GM23338 (cell line): ENCODE results near the gene MRPS6. TPM values are rescaled to one million over a fixed set of nuclear protein-coding genes. Genes with fewer than 3 reads are reported as not detected.

Experiments
- ATAC-seq: fragments of 200-7000 bp; cut with Tn5 transposase; 3 replicates; pipeline ENCODE4 v1.9.1; 2020
- DNase-seq: peaks from one replicate; pipeline ENCODE4 v3.0.0-alpha.2; 2015; ENCODE audit warnings: low spot score
- H2AFZ ChIP-seq: fragments of 200-600 bp; sonication (generic); 2 replicates; pipeline ENCODE4 v1.8.0; 2016; ENCODE audit warnings: antibody characterized with exemption, mild to moderate bottlenecking, moderate library complexity
- H3F3A ChIP-seq: fragments of 200-600 bp; sonication (generic); replicated peaks from 2 replicates; pipeline ENCODE4 v1.8.0; 2017; ENCODE audit warnings: antibody characterized with exemption, mixed run types, low read depth
- H3K27ac ChIP-seq: fragments of 200-600 bp; sonication (generic); 2 replicates; pipeline ENCODE4 v1.6.1; 2016; ENCODE audit warnings: low read depth
- H3K27me3 ChIP-seq: fragments of 200-600 bp; sonication (generic); 2 replicates; pipeline ENCODE4 v1.8.0; 2016; ENCODE audit warnings: mild to moderate bottlenecking, mixed run types, moderate library complexity; ENCODE audit not compliant: insufficient read depth
- H3K36me3 ChIP-seq: fragments of 200-600 bp; sonication (generic); 2 replicates; pipeline ENCODE4 v1.8.0; 2016; ENCODE audit warnings: mild to moderate bottlenecking; ENCODE audit not compliant: insufficient read depth
- H3K4me1 ChIP-seq: fragments of 200-600 bp; sonication (generic); 2 replicates; pipeline ENCODE4 v1.8.0; 2016; ENCODE audit warnings: mild to moderate bottlenecking, moderate library complexity; ENCODE audit not compliant: insufficient read depth
- H3K4me2 ChIP-seq: fragments of 200-600 bp; sonication (generic); 2 replicates; pipeline ENCODE4 v1.7.1; 2017; ENCODE audit warnings: mixed run types
- H3K4me3 ChIP-seq: fragments of 200-600 bp; sonication (generic); 2 replicates; pipeline ENCODE4 v1.6.1; 2016; ENCODE audit warnings: mixed run types
- H3K79me2 ChIP-seq: fragments of 200-600 bp; sonication (generic); replicated peaks from 2 replicates; pipeline ENCODE4 v1.8.0; 2017; ENCODE audit warnings: mild to moderate bottlenecking; ENCODE audit not compliant: insufficient read depth
- H3K9me2 ChIP-seq: fragments of 200-600 bp; sonication (generic); 2 replicates; pipeline ENCODE4 v1.8.0; 2017; ENCODE audit not compliant: insufficient read depth
- H4K20me1 ChIP-seq: fragments of 200-600 bp; sonication (generic); replicated peaks from 2 replicates; pipeline ENCODE4 v1.8.0; 2017; ENCODE audit warnings: mild to moderate bottlenecking; ENCODE audit not compliant: insufficient read depth
- H3K27ac Mint-ChIP-seq: 2 replicates; pipeline ENCODE4 v1.8.0; 2020; ENCODE audit warnings: inconsistent platforms, mild to moderate bottlenecking, moderate library complexity, mixed read lengths
- H3K27me3 Mint-ChIP-seq: 3 replicates; pipeline ENCODE4 v1.8.0; 2022; ENCODE audit warnings: low read depth, mild to moderate bottlenecking, moderate library complexity, mixed read lengths, inconsistent platforms; ENCODE audit not compliant: insufficient read depth, poor library complexity
- H3K36me3 Mint-ChIP-seq: 3 replicates; pipeline ENCODE4 v1.8.0; 2021; ENCODE audit warnings: low read depth, mild to moderate bottlenecking, inconsistent platforms, moderate library complexity, mixed read lengths
- H3K4me1 Mint-ChIP-seq: 3 replicates; pipeline ENCODE4 v1.8.0; 2020; ENCODE audit warnings: mild to moderate bottlenecking, inconsistent platforms, mixed read lengths
- H3K4me3 Mint-ChIP-seq: 3 replicates; pipeline ENCODE4 v1.8.0; 2021; ENCODE audit warnings: moderate library complexity, mild to moderate bottlenecking, inconsistent platforms, mixed read lengths
- H3K9me3 Mint-ChIP-seq: 3 replicates; pipeline ENCODE4 v1.8.0; 2020; ENCODE audit warnings: moderate library complexity, mild to moderate bottlenecking, inconsistent platforms, mixed read lengths
- EZH2phosphoT487 ChIP-seq: fragments of 200-600 bp; sonication (generic); IDR thresholded peaks from one replicate; pipeline ENCODE4 v1.8.1; 2018; ENCODE audit warnings: antibody characterized with exemption; ENCODE audit not compliant: unreplicated experiment
- POLR2AphosphoS5 ChIP-seq: IDR thresholded peaks from 2 replicates; pipeline ENCODE4 v1.6.1; 2016; ENCODE audit warnings: antibody characterized with exemption, low read depth
- STAT1 ChIP-seq: IDR thresholded peaks from one replicate; pipeline ENCODE4 v1.6.1; 2016; ENCODE audit warnings: antibody characterized with exemption; ENCODE audit not compliant: unreplicated experiment
- ZNF331 ChIP-seq: fragments of 250-450 bp; sonication (Bioruptor Pico); IDR thresholded peaks from 2 replicates; pipeline ENCODE4 v1.5.0; 2020; ENCODE audit warnings: low read depth, mild to moderate bottlenecking, moderate library complexity
- polyA plus RNA-seq: library from polyadenylated mRNA; unstranded; fragments of >200 nt; fragmentation: Nextera tagmentation; extraction: Ambion mirVana; gene quantifications from 2 replicates; pipeline ENCODE4 v1.2.1, GENCODE V29; 2016
- total RNA-seq: library from RNA; depleted of rRNA; stranded (reverse); fragments of >200 nt; shearing (Covaris generic); gene quantifications from 2 replicates; pipeline ENCODE4 v1.2.3, GENCODE V29; 2014
- TF ChIP-seq, protein P1 (sequence below): fragments of 250-450 bp; sonication (Bioruptor Pico); IDR thresholded peaks from 2 replicates; pipeline ENCODE4 v1.5.0; 2020; ENCODE audit warnings: mild to moderate bottlenecking, moderate library complexity
- TF ChIP-seq, protein P2 (sequence below): IDR thresholded peaks from 2 replicates; pipeline ENCODE4 v1.6.1; 2016; ENCODE audit warnings: antibody characterized with exemption
- TF ChIP-seq, protein P3 (sequence below), 2 experiments: fragments of 200-600 bp in 1 of 2; sonication (generic) in 1 of 2; conservative IDR thresholded peaks; 2 replicates each; pipeline versions ENCODE4 v1.5.1 to v1.6.1; 2016 to 2017; ENCODE audit warnings: antibody characterized with exemption in 2 of 2, low read depth in 2 of 2, mild to moderate bottlenecking in 2 of 2, moderate library complexity in 1 of 2

Gene MRPS6
- total and polyA plus RNA-seq, 2 experiments from 2014 or later: 80.5 to 242 TPM

DNA sequence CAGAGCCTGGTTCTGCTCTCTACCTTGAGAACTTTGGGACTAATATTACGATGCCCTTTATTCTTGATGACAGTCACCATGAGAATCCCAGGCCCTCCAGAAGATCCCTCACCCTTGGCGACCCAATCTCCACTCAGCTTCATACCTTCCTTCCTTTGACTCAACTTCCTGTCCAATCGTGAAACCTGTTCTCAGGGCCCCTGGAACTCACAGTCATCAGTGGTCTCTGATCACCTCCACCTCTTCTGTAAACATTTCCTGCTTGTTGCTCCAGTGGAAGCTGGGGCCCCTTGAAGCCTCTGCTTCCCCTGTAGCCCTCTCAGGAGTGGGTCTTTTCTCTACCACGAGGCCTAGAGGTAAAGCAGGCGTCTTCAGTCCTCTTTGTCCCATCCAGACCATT, 79.1 kb downstream of the MRPS6 start (continued):
- TF ChIP-seq, protein P1, sequence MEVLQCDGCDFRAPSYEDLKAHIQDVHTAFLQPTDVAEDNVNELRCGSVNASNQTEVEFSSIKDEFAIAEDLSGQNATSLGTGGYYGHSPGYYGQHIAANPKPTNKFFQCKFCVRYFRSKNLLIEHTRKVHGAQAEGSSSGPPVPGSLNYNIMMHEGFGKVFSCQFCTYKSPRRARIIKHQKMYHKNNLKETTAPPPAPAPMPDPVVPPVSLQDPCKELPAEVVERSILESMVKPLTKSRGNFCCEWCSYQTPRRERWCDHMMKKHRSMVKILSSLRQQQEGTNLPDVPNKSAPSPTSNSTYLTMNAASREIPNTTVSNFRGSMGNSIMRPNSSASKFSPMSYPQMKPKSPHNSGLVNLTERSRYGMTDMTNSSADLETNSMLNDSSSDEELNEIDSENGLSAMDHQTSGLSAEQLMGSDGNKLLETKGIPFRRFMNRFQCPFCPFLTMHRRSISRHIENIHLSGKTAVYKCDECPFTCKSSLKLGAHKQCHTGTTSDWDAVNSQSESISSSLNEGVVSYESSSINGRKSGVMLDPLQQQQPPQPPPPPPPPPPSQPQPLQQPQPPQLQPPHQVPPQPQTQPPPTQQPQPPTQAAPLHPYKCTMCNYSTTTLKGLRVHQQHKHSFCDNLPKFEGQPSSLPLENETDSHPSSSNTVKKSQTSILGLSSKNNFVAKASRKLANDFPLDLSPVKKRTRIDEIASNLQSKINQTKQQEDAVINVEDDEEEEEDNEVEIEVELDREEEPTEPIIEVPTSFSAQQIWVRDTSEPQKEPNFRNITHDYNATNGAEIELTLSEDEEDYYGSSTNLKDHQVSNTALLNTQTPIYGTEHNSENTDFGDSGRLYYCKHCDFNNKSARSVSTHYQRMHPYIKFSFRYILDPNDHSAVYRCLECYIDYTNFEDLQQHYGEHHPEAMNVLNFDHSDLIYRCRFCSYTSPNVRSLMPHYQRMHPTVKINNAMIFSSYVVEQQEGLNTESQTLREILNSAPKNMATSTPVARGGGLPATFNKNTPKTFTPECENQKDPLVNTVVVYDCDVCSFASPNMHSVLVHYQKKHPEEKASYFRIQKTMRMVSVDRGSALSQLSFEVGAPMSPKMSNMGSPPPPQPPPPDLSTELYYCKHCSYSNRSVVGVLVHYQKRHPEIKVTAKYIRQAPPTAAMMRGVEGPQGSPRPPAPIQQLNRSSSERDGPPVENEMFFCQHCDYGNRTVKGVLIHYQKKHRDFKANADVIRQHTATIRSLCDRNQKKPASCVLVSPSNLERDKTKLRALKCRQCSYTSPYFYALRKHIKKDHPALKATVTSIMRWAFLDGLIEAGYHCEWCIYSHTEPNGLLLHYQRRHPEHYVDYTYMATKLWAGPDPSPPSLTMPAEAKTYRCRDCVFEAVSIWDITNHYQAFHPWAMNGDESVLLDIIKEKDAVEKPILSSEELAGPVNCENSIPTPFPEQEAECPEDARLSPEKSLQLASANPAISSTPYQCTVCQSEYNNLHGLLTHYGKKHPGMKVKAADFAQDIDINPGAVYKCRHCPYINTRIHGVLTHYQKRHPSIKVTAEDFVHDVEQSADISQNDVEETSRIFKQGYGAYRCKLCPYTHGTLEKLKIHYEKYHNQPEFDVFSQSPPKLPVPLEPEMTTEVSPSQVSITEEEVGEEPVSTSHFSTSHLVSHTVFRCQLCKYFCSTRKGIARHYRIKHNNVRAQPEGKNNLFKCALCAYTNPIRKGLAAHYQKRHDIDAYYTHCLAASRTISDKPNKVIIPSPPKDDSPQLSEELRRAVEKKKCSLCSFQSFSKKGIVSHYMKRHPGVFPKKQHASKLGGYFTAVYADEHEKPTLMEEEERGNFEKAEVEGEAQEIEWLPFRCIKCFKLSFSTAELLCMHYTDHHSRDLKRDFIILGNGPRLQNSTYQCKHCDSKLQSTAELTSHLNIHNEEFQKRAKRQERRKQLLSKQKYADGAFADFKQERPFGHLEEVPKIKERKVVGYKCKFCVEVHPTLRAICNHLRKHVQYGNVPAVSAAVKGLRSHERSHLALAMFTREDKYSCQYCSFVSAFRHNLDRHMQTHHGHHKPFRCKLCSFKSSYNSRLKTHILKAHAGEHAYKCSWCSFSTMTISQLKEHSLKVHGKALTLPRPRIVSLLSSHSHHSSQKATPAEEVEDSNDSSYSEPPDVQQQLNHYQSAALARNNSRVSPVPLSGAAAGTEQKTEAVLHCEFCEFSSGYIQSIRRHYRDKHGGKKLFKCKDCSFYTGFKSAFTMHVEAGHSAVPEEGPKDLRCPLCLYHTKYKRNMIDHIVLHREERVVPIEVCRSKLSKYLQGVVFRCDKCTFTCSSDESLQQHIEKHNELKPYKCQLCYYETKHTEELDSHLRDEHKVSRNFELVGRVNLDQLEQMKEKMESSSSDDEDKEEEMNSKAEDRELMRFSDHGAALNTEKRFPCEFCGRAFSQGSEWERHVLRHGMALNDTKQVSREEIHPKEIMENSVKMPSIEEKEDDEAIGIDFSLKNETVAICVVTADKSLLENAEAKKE (CRISPR knock-in tag): no peak
- TF ChIP-seq ZNF331 (CRISPR knock-in tag): no peak
- no peak for TF ChIP-seq STAT1
- TF ChIP-seq EZH2phosphoT487: no peak

GRCh38 chr21:34154878-34155277, 81.5 kb downstream of the MRPS6 start:
- Histone ChIP-seq H3K4me3 (no peak overlapping the region), H3K27ac (no peak overlapping the region), H3F3A (no peaks in the 10 kb centered on the region), H3K79me2 (no peaks in the 10 kb centered on the region), H3K9me2 (no peaks in the 10 kb centered on the region), H2AFZ (no peak overlapping the region), H3K36me3 (peaks cover 6% of the 10 kb centered on the region; the same call in 1 of the 2 replicates), H3K4me2 (no peak overlapping the region), H3K4me1 (peaks cover 8% of the 10 kb centered on the region; the same call in 1 of the 2 replicates), H3K27me3 (no peaks in the 10 kb centered on the region), H4K20me1 (no peaks in the 10 kb centered on the region)
- Mint-ChIP-seq H3K9me3 (peaks cover 14% of the 10 kb centered on the region), H3K4me3 (no peak overlapping the region), H3K27ac (no peak overlapping the region), H3K27me3 (peaks cover 8% of the 10 kb centered on the region), H3K36me3 (peaks cover 27% of the 10 kb centered on the region), H3K4me1 (0 out of 3 replicates have a peak, but pooled peaks cover 3% of the 10 kb centered on the region)
- DNase-seq (no peak), ATAC-seq (no peak)
- TF ChIP-seq POLR2AphosphoS5: no peak
- TF ChIP-seq, protein P2, sequence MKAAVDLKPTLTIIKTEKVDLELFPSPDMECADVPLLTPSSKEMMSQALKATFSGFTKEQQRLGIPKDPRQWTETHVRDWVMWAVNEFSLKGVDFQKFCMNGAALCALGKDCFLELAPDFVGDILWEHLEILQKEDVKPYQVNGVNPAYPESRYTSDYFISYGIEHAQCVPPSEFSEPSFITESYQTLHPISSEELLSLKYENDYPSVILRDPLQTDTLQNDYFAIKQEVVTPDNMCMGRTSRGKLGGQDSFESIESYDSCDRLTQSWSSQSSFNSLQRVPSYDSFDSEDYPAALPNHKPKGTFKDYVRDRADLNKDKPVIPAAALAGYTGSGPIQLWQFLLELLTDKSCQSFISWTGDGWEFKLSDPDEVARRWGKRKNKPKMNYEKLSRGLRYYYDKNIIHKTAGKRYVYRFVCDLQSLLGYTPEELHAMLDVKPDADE: no peak
- TF ChIP-seq, protein P3, sequence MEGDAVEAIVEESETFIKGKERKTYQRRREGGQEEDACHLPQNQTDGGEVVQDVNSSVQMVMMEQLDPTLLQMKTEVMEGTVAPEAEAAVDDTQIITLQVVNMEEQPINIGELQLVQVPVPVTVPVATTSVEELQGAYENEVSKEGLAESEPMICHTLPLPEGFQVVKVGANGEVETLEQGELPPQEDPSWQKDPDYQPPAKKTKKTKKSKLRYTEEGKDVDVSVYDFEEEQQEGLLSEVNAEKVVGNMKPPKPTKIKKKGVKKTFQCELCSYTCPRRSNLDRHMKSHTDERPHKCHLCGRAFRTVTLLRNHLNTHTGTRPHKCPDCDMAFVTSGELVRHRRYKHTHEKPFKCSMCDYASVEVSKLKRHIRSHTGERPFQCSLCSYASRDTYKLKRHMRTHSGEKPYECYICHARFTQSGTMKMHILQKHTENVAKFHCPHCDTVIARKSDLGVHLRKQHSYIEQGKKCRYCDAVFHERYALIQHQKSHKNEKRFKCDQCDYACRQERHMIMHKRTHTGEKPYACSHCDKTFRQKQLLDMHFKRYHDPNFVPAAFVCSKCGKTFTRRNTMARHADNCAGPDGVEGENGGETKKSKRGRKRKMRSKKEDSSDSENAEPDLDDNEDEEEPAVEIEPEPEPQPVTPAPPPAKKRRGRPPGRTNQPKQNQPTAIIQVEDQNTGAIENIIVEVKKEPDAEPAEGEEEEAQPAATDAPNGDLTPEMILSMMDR (conservative IDR thresholded peaks at IDR 0.05; ENCODE audit: low read depth in 2 of 2): no peak
- no peak for TF ChIP-seq EZH2phosphoT487
